ENCODE data around the gene ATRN. TPM values are rescaled to one million over a fixed set of nuclear protein-coding genes. Genes with fewer than 3 reads are reported as not detected.

ATRN gene
- total and polyA plus RNA-seq, 2 experiments from 2014 or later: 13.6 to 26.8 TPM

DNA sequence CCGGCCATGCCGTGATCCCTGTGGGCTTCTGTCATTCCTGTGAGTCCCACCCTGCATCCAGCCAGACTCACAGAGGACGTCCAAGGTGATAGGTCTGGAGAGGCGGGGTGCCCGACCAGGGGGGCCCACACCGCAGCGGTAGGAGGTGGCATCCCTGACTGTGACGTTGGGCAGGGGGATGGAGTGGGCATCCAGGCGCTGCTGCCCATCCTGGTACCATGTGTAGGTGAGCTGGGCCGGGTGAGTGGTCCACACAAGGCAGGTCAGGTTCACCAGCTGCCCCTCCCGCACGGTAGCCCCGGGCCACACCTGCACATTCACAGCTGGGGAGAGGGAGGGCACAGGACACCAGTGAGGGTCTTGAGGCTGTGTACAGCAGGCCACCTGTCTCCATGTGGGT is 222.6 kb downstream of the ATRN start:
- Histone ChIP-seq H3K36me3 (no peaks in the 10 kb centered on the region), H3K9me3 (ENCODE audit: low read depth) (peaks cover 4% of the 10 kb centered on the region), H3K27ac (no peak overlapping the region), H3K27me3 (no peaks in the 10 kb centered on the region), H3K4me1 (ENCODE audit: low read depth) (no peaks in the 10 kb centered on the region), H3K4me3 (no peak overlapping the region)
- DNase-seq (ENCODE audit: low read depth in 1 of 2, low spot score in 1 of 2): no peak
- TF ChIP-seq, protein P1, sequence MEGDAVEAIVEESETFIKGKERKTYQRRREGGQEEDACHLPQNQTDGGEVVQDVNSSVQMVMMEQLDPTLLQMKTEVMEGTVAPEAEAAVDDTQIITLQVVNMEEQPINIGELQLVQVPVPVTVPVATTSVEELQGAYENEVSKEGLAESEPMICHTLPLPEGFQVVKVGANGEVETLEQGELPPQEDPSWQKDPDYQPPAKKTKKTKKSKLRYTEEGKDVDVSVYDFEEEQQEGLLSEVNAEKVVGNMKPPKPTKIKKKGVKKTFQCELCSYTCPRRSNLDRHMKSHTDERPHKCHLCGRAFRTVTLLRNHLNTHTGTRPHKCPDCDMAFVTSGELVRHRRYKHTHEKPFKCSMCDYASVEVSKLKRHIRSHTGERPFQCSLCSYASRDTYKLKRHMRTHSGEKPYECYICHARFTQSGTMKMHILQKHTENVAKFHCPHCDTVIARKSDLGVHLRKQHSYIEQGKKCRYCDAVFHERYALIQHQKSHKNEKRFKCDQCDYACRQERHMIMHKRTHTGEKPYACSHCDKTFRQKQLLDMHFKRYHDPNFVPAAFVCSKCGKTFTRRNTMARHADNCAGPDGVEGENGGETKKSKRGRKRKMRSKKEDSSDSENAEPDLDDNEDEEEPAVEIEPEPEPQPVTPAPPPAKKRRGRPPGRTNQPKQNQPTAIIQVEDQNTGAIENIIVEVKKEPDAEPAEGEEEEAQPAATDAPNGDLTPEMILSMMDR (IDR thresholded peaks at IDR 0.05; ENCODE audit: low read depth, low read length): no peak

DNA sequence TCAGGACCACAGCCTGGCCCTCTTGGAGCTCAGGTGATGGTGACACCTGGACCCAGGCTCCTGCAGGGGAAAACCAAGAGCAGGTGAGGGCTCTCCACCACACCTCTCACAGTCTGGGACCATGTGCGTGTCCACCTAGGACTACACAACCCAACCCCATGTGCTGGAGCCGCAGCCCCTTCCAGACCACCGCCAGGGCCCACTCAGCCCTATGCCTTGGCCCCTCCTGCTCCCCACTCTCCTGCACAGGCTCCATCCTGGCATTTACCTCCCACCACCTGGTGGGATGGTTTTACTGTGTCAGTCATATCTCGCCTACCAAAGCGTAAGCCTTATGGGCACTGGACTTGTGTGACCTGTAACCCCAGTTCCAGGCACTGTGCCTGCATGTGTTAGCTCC is 224.0 kb downstream of the ATRN start:
- DNase-seq (ENCODE audit: low read depth in 1 of 2, low spot score in 1 of 2): no peak
- TF ChIP-seq, protein P1 (IDR thresholded peaks at IDR 0.05; ENCODE audit: low read depth, low read length): no peak

DNA sequence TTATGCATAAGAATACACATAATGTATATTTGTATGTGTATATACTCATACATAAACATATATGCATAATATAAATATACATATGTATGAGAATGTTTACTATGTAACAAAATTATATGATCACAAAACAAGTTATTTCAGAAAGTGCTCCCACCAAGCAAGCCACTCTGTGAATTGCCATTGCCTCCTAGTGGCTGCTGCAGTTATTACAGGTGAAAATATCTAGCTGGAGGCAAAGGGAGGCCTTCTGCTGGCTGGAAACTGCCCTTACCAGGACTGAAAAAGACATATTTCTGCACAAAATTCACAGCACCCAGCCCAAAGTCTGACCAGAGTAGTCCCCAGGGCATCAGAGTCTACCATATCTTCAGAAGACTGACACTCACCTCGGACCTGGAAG is 225.4 kb downstream of the ATRN start:
- H3K27ac ChIP-seq: no peak overlapping the region
- no peak overlapping the region for H3K4me3 ChIP-seq
- no peaks in the 10 kb centered on the region for H3K36me3 ChIP-seq
- peaks cover 4% of the 10 kb centered on the region for H3K9me3 ChIP-seq (ENCODE audit: low read depth)
- H3K4me1 ChIP-seq (ENCODE audit: low read depth): no peaks in the 10 kb centered on the region
- DNase-seq (ENCODE audit: low read depth in 1 of 2, low spot score in 1 of 2): no peak
- TF ChIP-seq, protein P1 (IDR thresholded peaks at IDR 0.05; ENCODE audit: low read depth, low read length): peak; percentile 48
- no peaks in the 10 kb centered on the region for H3K27me3 ChIP-seq

More for the DNA sequence above, 224.0 kb downstream of the ATRN start:
- Histone ChIP-seq H3K36me3 (no peaks in the 10 kb centered on the region), H3K4me1 (ENCODE audit: low read depth) (no peaks in the 10 kb centered on the region), H3K27me3 (no peaks in the 10 kb centered on the region), H3K9me3 (ENCODE audit: low read depth) (peaks cover 4% of the 10 kb centered on the region), H3K4me3 (no peak overlapping the region), H3K27ac (no peak overlapping the region)

DNA sequence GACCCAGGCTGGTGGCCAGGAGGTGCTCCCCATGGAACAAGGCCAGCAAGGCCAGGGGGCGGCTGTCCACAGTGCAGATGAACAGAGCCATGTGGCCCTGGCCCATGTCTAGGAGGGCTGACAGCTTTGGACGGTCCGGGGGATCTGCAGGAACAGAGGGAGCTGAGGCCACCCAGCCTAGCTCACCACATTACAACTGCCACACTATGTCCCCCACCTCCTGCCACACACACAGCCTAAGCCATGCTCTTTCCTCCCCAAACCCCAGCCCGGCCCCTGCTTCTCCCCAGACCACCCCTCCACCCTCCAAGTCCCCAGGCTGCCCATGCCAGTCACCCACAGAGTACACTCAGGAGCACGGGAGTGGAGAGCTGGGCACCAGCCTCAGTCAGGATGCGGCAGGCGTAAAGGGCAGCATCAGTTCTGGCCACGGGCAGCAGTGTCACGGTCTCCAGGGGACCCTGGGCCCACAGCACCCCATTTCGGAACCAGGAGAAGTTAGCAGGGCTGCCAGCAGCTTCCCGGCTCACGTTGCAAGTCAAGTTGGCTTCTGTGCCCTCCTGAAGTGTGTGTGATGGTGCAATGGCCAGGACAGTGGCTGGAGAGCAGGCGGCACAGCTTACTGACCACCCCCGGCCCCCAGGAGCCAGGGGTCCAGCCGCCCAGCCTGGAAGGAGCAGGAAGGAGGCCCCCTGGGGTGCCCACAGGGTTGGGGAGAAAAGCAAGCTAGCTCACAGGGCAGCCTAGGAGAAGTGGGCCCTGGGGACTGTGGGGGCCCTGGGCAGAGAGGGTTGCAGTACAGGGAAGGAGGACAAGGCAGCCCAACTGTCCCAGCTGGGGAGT is 226.1 kb downstream of the ATRN start:
- no peak for DNase-seq (ENCODE audit: low read depth in 1 of 2, low spot score in 1 of 2)
- no peaks in the 10 kb centered on the region for H3K36me3 ChIP-seq
- no peaks in the 10 kb centered on the region for H3K27me3 ChIP-seq
- no peak overlapping the region for H3K27ac ChIP-seq
- H3K4me1 ChIP-seq (ENCODE audit: low read depth): no peaks in the 10 kb centered on the region
- TF ChIP-seq, protein P1 (IDR thresholded peaks at IDR 0.05; ENCODE audit: low read depth, low read length): no peak
- H3K9me3 ChIP-seq (ENCODE audit: low read depth): peaks cover 4% of the 10 kb centered on the region
- no peak overlapping the region for H3K4me3 ChIP-seq

DNA sequence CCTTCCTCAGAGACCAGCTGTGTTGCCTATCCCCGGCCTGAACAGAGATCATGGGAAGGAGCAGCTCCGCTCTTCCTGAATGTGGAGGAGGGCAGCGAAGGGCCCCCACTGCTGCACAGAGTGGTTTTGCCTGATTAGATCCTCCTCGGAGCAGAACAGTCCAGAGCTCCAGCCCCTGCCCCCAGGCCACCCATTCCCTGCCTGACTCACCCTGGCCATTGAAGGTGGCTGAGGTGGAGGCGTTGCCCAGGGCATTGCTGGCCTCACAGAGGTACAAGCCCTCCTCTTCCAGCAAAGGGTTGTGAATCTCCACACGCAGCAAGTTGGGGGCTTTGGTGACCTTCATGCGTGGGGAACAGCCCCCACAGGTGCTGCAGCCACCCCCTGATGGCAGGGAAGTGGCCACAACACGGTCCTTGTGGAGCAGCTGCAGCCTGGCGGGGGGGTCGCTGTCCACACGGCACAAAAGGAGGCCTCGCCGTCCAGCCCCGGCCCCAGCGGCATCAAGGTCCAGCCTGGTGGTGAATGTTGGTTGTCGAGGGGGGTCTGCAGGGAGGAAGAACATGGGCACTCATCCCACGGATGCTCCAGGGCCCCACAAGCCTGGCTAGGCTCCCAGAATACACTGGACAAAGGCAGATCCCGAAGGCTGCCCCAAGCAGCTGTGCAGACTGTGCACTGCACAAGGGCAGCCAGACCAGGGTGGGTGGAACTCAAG is 226.9 kb downstream of the ATRN start:
- TF ChIP-seq, protein P1 (IDR thresholded peaks at IDR 0.05; ENCODE audit: low read depth, low read length): no peak
- DNase-seq (ENCODE audit: low read depth in 1 of 2, low spot score in 1 of 2): no peak
- Histone ChIP-seq H3K4me3 (no peak overlapping the region), H3K9me3 (ENCODE audit: low read depth) (peaks cover 4% of the 10 kb centered on the region), H3K4me1 (ENCODE audit: low read depth) (no peaks in the 10 kb centered on the region), H3K36me3 (no peaks in the 10 kb centered on the region), H3K27me3 (no peaks in the 10 kb centered on the region), H3K27ac (no peak overlapping the region)
